ENCODE data around the gene ZNF512.
"Not testable (repeated sequence)": the region's sequence is repeated elsewhere in the genome, so short reads cannot be mapped to it uniquely, and the experiment has no call there.

GRCh38 chr2:27554451-27554850, 28.4 kb upstream of the ZNF512 start:
- not testable (repeated sequence) for TF ChIP-seq CTCF (conservative IDR thresholded peaks at IDR 0.05; ENCODE audit: low read length); EZH2phosphoT487 (IDR thresholded peaks at IDR 0.05; ENCODE audit: borderline replicate concordance)
